HL-60 (cell line): ENCODE measurements around the gene CSTF2.
"Not testable (repeated sequence)": the region's sequence is repeated elsewhere in the genome, so short reads cannot be mapped to it uniquely, and the experiment has no call there.

Source experiments
- DNase-seq, 2 experiments: peaks; one replicate each; pipeline ENCODE4 v3.0.0-alpha.2; 2010 to 2020; ENCODE audit warnings: low read depth in 1 of 2, low spot score in 1 of 2
- H3K27ac ChIP-seq: fragments of 250-450 bp; sonication (Bioruptor Pico); replicated peaks from 2 replicates; pipeline ENCODE4 v1.5.1; 2020; ENCODE audit warnings: mild to moderate bottlenecking, moderate library complexity
- H3K27me3 ChIP-seq: fragments of 250-450 bp; sonication (Bioruptor Pico); 2 replicates; pipeline ENCODE4 v1.5.1; 2021; ENCODE audit warnings: mild to moderate bottlenecking, moderate library complexity; ENCODE audit not compliant: insufficient read depth, poor library complexity, severe bottlenecking
- H3K4me3 ChIP-seq: replicated peaks from 2 replicates; pipeline ENCODE4 v1.5.1; 2011; ENCODE audit warnings: mild to moderate bottlenecking, control low read depth, low read length; ENCODE audit not compliant: insufficient read depth
- GABPA ChIP-seq: IDR thresholded peaks from 2 replicates; pipeline ENCODE4 v1.6.1; 2012; ENCODE audit warnings: low read depth
- POLR2AphosphoS5 ChIP-seq: IDR thresholded peaks from 2 replicates; pipeline ENCODE4 v1.6.1; 2012; ENCODE audit warnings: low read depth
- SPI1 ChIP-seq: IDR thresholded peaks from 2 replicates; pipeline ENCODE4 v1.6.1; 2012; ENCODE audit warnings: low read depth, mild to moderate bottlenecking, borderline replicate concordance
- TF ChIP-seq, protein P1 (sequence below): IDR thresholded peaks from 2 replicates; pipeline ENCODE4 v1.6.1; 2012; ENCODE audit warnings: low read depth; ENCODE audit not compliant: insufficient replicate concordance
- TF ChIP-seq, protein P2 (sequence below): IDR thresholded peaks from one replicate; pipeline ENCODE4 v1.5.1; 2011; ENCODE audit warnings: low read length, control low read depth, inconsistent platforms; ENCODE audit not compliant: insufficient read depth

Gene CSTF2

DNA sequence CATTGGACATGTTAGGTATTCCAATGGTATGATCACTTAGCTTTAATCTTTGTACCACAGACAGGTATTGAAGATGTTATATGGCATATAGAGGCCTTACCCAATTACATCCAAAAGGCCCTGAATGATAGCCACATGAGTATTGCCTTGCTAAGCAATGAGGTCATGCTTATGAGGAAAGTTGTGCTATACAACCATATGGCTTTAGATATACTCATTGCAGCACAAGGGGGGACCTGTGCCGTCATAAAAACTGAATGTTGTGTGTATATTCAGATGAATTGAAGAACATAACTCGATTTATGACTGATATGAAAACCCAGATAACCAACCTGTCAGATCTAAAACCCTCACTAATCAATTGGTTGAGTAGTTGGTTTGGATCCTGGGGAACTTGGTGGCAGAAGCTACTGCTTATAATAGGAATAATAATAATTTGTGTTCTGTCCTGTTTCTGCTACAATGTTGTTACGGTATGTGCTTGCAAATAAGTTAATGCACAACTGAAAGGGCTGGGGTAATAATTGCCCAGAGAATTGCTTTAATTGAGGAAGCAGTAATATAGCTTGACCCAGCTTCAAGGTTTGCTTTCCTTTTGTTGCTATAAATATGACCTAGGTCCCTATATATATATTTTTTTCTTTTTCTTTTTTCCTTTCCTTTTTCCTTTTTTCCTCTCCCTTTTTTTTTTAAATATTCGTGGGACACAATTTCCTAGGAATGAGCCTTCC, 21.5 kb upstream of the CSTF2 start:
- Histone ChIP-seq H3K27ac (no peak overlapping the region), H3K27me3 (no peaks in the 10 kb centered on the region), H3K4me3 (no peak overlapping the region)
- TF ChIP-seq POLR2AphosphoS5 = no peak
- TF ChIP-seq, protein P1, sequence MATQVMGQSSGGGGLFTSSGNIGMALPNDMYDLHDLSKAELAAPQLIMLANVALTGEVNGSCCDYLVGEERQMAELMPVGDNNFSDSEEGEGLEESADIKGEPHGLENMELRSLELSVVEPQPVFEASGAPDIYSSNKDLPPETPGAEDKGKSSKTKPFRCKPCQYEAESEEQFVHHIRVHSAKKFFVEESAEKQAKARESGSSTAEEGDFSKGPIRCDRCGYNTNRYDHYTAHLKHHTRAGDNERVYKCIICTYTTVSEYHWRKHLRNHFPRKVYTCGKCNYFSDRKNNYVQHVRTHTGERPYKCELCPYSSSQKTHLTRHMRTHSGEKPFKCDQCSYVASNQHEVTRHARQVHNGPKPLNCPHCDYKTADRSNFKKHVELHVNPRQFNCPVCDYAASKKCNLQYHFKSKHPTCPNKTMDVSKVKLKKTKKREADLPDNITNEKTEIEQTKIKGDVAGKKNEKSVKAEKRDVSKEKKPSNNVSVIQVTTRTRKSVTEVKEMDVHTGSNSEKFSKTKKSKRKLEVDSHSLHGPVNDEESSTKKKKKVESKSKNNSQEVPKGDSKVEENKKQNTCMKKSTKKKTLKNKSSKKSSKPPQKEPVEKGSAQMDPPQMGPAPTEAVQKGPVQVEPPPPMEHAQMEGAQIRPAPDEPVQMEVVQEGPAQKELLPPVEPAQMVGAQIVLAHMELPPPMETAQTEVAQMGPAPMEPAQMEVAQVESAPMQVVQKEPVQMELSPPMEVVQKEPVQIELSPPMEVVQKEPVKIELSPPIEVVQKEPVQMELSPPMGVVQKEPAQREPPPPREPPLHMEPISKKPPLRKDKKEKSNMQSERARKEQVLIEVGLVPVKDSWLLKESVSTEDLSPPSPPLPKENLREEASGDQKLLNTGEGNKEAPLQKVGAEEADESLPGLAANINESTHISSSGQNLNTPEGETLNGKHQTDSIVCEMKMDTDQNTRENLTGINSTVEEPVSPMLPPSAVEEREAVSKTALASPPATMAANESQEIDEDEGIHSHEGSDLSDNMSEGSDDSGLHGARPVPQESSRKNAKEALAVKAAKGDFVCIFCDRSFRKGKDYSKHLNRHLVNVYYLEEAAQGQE = no peak
- no peak for TF ChIP-seq GABPA
- no peak for TF ChIP-seq SPI1
- TF ChIP-seq, protein P2, sequence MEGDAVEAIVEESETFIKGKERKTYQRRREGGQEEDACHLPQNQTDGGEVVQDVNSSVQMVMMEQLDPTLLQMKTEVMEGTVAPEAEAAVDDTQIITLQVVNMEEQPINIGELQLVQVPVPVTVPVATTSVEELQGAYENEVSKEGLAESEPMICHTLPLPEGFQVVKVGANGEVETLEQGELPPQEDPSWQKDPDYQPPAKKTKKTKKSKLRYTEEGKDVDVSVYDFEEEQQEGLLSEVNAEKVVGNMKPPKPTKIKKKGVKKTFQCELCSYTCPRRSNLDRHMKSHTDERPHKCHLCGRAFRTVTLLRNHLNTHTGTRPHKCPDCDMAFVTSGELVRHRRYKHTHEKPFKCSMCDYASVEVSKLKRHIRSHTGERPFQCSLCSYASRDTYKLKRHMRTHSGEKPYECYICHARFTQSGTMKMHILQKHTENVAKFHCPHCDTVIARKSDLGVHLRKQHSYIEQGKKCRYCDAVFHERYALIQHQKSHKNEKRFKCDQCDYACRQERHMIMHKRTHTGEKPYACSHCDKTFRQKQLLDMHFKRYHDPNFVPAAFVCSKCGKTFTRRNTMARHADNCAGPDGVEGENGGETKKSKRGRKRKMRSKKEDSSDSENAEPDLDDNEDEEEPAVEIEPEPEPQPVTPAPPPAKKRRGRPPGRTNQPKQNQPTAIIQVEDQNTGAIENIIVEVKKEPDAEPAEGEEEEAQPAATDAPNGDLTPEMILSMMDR = no peak
- DNase-seq = no peak

DNA sequence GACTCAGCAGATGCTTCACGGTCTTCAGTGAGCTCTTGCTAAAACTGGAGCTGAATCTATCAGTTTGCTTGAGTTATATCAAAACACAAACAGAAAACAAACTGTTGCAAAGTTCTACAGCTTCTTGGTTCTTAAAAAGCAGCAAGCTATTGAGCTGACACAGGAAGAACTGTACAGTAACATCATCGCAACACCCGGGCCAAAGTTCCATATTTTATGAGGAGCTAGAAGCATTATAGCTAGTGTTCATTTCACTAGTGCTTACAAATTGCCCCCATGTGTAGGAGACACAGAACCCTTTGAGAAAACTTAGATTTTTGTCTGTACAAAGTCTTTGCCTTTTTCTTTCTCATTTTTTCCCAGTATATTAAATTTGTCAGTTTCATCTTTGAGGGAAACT, 17.3 kb upstream of the CSTF2 start:
- no peak overlapping the region for H3K4me3 ChIP-seq
- TF ChIP-seq GABPA = no peak
- TF ChIP-seq, protein P2 = no peak
- no peak for DNase-seq
- H3K27me3 ChIP-seq = no peaks in the 10 kb centered on the region
- no peak overlapping the region for H3K27ac ChIP-seq

DNA sequence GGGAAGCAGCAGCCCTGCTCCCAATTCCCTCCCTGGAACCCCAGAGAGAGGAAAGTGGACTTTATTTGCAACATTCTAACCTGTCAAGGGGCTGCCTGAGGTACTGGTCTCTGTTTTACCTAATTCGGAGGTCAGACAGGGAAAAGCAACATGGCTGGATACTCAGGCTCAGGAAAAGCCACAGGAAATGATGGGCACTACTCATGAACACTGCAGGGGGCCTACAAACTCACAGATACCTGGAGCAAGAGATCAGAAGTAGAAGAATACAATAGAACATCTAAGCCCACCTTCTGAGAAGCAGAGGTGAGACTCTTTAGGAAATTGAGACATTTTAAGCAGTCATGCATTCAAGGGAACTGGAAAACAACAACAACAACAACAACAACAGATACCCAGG, 15.4 kb upstream of the CSTF2 start:
- Histone ChIP-seq H3K27me3 (no peaks in the 10 kb centered on the region), H3K4me3 (no peak overlapping the region), H3K27ac (no peak overlapping the region)
- no peak for TF ChIP-seq GABPA
- TF ChIP-seq, protein P1 = no peak
- no peak for TF ChIP-seq SPI1
- TF ChIP-seq, protein P2 = no peak
- TF ChIP-seq POLR2AphosphoS5 = no peak
- DNase-seq = no peak

DNA sequence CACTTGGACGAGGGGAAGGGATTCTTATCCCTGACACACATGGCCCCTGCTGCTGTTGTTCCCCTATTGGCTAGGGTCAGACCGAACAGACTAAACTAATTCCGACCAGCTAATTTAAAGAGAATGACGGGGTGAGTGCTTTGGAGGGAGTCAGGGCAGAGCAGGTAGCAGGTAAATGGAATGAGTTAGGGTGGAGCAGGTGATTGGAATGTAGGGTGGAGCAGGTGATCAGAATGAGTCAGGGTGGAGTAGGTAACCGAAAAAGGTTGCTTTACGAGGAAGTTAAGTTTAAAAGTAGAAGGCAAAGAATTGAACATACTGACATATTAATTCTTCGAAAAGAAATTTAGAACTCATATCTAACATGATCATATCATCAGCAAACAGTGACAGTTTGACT, 11.9 kb upstream of the CSTF2 start:
- not testable (repeated sequence) for H3K4me3 ChIP-seq, H3K27ac ChIP-seq, DNase-seq, H3K27me3 ChIP-seq
